ENCODE measurements around the gene ALOXE3. TPM values are rescaled to one million over a fixed set of nuclear protein-coding genes. Genes with fewer than 3 reads are reported as not detected.
"Not testable (repeated sequence)": the region's sequence is repeated elsewhere in the genome, so short reads cannot be mapped to it uniquely, and the experiment has no call there.

Gene ALOXE3
- total RNA-seq, 1 donor from 2014 or later, result not detected

- intact Hi-C loops (cut with micrococcal nuclease), result no loop called here
Measured at GRCh38 chr17:8104911-8105310, 13.4 kb downstream of the ALOXE3 start.

- intact Hi-C loops (cut with micrococcal nuclease), result no loop called here
Measured at GRCh38 chr17:8103549-8103948, 14.8 kb downstream of the ALOXE3 start.

- intact Hi-C loops (cut with micrococcal nuclease), result no loop called here
Measured at GRCh38 chr17:8101721-8102120, 16.6 kb downstream of the ALOXE3 start.

GRCh38 chr17:8100763-8101162 lies 17.6 kb downstream of the ALOXE3 start:
- intact Hi-C loops (cut with micrococcal nuclease), result no loop called here

GRCh38 chr17:8100111-8100510 lies 18.2 kb downstream of the ALOXE3 start:
- intact Hi-C loops (cut with micrococcal nuclease), result no loop called here

- intact Hi-C loops (cut with micrococcal nuclease), result no loop called here
Measured at GRCh38 chr17:8096541-8096940, 21.8 kb downstream of the ALOXE3 start.

GRCh38 chr17:8095361-8095760 lies 23.0 kb downstream of the ALOXE3 start:
- intact Hi-C loops (cut with micrococcal nuclease), result no loop called here

GRCh38 chr17:8091033-8091687 lies 27.2 kb downstream of the ALOXE3 start:
- intact Hi-C loops (cut with micrococcal nuclease), result no loop called here

GRCh38 chr17:8089728-8090127 lies 28.6 kb downstream of the ALOXE3 start:
- intact Hi-C loops (cut with micrococcal nuclease), result no loop called here

GRCh38 chr17:8087952-8088230 lies 30.4 kb downstream of the ALOXE3 start:
- intact Hi-C loops (cut with micrococcal nuclease), result no loop called here

- intact Hi-C loops (cut with micrococcal nuclease), result no loop called here
Measured at GRCh38 chr17:8087075-8087951, 31.0 kb downstream of the ALOXE3 start, which contains the start of gene ALOX12B. Gene ALOX12B (minus strand): TSS chr17:8087716. CDS start chr17:8087442, 274 bp downstream.

GRCh38 chr17:8084250-8084649 lies 34.1 kb downstream of the ALOXE3 start:
- intact Hi-C loops (cut with micrococcal nuclease), result no loop called here

- intact Hi-C loops (cut with micrococcal nuclease), result no loop called here
Measured at GRCh38 chr17:8082292-8082691, 36.0 kb downstream of the ALOXE3 start.

GRCh38 chr17:8081876-8082275 lies 36.4 kb downstream of the ALOXE3 start:
- intact Hi-C loops (cut with micrococcal nuclease), result no loop called here

GRCh38 chr17:8080799-8081219 lies 37.5 kb downstream of the ALOXE3 start:
- intact Hi-C loops (cut with micrococcal nuclease), result loop anchor here (1.0 kb wide), 3 partner anchors 9 to 29 kb away; no protein-coding TSS in a partner anchor

- intact Hi-C loops (cut with micrococcal nuclease), result loop anchor here (1.0 kb wide), 3 partner anchors 8 to 30 kb away; no protein-coding TSS in a partner anchor
Measured at GRCh38 chr17:8080208-8080798, 38.0 kb downstream of the ALOXE3 start.

- intact Hi-C loops (cut with micrococcal nuclease), result loop anchor here (1.0 kb wide), 5 partner anchors 7 to 39 kb away; partner anchors contain the start of gene ALOXE3
Measured at GRCh38 chr17:8079291-8080207, 38.8 kb downstream of the ALOXE3 start.

- intact Hi-C loops (cut with micrococcal nuclease), result not testable (repeated sequence)
Measured at GRCh38 chr17:8077939-8078338, 40.4 kb downstream of the ALOXE3 start.

- intact Hi-C loops (cut with micrococcal nuclease), result no loop called here
Measured at GRCh38 chr17:8076502-8077266, 41.6 kb downstream of the ALOXE3 start.

All from T-helper 1 cell treated with Interleukin-12 subunit alpha and Interleukin-12 subunit beta and Interleukin-4 antibody, amounts not matched to agents 30 ng/mL and 1 ng/mL, for 36 hours (primary cell).